GM18861 (cell line): Measurements from ENCODE around the gene MED10.

Source experiments
- ATAC-seq: cut with Tn5 transposase; IDR thresholded peaks from one replicate; pipeline ENCODE4 v1.9.1; 2021; ENCODE audit not compliant: unreplicated experiment

MED10 gene, protein sequence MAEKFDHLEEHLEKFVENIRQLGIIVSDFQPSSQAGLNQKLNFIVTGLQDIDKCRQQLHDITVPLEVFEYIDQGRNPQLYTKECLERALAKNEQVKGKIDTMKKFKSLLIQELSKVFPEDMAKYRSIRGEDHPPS

DNA sequence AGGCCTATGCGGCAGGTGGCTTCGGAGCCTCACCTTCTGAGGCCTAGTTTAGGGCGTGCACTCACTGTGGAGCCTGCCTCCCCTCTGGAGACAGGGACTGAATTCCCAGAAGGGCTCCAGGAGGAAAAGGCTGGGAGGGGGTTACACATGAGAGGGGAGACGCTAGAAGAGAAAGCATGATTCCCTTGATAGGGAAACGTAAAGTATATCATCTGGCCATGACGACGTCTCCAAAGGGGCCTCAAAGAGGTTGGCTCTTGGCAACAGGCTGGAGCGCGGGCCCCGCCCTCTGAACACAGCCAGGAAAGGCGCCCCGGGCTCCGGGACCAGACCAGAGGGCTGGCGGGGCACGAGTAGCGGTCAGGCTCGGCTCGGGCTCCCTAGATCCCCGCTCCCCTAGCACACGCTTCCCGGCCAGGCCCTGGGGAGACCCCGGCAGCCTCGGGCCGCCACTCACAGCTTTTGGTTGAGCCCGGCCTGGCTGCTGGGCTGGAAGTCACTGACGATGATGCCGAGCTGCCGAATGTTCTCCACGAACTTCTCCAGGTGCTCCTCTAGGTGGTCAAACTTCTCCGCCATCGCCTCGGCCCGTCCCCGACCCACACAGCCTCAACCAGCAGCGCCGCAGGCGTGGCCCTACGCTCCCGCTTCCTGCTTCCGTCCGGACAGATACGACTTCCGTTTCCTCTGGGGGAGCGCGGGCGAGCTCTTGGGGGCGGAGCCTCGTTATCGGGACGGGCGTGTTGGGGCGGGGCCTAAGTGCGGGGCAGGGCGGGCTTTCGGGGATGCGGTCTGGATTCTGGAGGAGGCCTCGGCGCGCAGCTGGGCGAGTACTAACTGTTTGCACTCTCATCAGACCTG, at the start of gene MED10:
Gene MED10, minus strand, starts transcription at position 643 of the 861 bp plus-strand sequence. Its CDS starts 64 bp downstream, at position 579.
- peak; percentile 98 for ATAC-seq

DNA sequence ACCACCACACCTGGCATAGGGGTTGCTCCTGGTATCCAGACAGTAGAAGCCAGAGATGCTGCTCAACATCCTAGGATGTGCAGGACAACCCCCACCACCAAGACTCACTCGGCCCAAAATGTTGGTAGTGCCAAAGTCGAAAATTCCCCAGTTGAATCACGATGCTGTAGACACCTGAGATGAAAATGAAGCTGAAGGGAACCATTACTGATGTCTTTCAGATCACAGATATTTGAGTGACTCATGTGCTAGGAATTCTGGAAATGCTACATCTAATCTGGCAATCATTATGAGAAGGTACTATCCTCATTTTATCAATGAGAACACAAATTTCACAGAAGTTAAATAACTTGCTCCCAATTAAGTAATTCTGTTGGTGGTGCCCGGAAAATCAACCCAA, 49.3 kb upstream of the MED10 start:
- no peak for ATAC-seq

DNA sequence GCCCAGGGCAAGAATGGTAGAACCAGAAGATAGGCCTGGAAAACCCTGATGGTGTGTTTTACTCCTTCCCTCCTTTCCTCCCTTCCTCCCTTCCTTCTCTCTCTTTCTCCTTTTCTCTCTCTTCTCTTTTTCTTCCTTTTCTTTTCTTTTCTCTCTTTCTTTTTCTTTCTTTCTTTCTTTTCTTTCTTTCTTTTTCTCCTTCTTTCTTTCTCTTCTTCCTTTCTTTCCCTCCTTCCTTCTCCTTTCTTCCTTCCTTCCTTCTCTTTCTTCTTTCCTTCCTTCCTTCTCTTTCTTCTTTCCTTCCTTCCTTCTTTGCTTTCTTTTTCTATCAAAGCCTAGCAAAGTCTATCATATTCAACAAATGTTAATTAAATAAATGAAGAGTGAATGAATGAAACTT, 46.4 kb upstream of the MED10 start:
- ATAC-seq: no peak

DNA sequence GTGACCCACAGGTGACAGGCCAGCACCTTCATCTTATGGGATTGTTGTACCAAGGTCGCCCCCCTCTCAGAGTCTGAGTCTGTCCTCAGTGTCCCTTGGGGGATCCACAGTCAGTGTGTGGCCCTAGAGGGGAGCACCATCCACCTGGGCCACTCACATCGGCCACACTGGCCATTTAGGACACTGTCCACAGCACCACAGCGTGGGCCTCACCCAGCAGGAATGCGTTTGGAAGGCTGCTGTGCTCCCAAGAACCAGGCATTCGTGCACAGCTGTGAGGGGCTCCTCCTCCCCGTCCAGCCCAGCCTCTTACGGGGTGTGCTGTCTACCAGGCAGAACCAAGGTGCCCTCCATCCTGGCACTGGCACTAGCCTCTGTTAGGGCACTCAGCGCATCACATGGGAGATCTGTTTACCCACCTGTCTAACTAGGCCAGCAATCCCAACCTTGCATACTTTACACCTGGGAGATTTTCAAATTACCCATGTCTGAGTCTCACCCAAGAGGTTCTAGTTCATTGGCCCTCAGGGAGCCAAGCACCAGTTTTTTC, 45.8 kb upstream of the MED10 start:
- ATAC-seq: no peak

DNA sequence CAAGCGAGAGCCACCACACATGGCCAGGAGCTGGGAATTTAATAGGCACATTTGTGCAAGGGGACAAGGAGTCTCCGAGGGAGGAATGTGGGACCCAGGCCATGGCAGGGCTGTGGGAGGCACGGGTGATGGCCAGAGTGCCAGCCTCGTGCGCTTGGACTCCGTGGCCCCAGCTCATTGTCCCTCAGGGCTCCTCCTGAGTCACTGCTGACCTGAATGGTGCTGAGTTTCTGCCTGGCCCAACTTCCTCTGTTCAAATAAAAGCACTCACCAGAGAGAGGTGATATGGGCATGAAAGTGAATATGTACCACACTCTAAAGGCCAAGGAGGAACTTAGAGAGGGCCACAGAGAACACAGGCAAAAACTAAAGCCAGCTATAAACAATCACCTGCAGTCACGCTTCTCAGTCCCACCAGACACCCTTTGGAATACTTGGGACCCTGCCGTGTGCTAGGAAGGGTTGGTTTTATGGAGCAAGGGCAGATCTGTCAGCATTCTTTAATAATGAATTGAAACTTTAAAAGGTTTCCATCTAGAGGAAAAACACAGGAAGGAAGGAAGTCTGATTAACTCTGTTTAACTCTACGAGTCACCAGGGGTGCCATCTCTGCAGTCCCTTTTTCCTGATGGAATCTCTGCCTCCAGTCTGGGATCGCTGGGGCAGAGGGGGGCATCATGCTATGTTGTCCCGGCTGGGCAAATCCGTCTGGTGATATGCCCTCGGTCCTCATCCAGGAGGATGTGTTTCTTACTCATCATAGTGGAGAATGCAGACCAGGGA, 45.2 kb upstream of the MED10 start:
- no peak for ATAC-seq

DNA sequence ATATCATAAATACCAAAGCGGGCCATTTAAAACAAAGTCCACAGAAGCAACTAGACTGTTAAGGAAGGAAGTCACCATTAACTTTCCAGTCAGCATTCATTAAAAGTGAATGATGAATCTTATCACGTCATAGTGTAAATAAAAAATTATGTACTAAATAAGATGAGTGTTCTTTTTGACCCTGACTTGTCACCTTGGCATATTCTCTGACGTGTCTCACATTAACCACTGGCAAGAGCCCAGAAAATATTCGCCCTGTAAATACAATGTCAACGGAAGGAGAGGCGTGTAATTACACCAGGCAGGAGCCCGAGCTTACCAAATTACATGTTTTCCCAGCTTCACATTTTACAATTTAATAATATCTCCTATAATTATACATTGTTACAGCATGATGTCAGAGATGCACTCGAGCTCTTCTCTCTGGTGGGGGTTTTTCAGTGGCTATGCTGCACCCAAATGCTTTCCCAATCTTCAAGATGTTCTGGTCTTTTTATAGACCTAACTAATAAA, 41.0 kb upstream of the MED10 start:
- no peak for ATAC-seq

DNA sequence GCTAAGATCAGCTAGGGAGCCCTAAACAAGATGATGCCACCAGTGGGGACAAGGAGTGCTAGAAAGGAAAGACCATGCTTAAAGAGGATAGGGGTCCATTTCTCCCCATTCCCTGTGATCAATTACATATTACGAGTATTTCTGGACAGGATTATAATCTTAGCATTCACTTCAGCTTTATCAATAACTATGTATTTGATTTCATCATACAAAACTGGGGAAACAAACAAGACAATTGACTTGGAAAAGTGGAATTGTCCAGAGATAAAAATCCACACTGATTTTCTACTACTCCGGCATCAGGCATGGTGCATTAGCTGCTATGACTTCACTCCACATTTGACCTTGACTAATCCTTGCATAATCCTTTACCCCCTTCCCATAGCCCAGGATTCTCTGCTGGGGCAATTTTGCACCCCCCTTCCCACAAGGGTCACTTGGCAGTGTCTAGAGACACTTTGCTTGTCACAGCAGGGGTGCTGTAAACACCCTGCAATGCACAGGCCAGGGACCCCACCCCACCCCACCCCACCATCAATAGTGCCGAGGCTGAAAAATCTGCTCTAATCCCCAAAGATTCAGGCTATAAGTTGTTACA, 40.4 kb upstream of the MED10 start:
- no peak for ATAC-seq

DNA sequence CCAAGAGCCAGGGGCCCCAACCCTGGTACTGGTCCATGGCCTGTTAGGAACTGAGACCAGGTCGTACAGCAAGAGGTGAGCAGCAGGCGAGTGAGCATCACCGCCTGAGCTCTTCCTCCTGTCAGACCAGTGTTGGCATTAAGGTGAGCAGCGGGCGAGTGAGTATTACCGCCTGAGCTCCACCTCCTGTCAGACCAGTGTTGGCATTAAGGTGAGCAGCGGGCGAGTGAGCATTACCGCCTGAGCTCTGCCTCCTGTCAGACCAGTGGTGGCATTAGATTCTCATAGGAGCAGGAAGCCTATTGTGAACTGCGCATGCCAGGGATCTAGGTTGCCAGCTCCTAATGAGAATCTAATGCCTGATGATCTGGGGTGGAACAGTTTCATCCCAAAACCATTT, 39.3 kb upstream of the MED10 start:
- ATAC-seq: no peak

DNA sequence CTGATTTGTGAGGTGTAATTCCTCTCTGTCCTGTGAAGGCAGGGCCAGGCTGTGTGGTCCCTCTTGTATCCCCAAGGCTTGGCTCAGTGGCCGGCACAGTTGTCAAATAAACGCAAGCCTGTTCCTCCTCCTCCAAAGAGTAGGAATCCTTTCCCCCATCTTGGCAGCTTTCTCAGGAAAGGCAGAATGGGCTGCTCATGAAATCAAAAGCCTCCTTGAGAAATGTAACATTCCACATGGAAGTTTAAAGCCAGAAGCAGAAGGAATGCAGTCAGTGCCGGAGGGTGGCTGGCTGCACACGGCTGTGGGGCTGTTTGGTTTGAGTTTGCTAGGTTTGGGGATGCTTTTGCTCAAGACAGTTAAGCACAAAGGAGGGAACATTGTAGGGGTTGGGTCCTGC, 34.5 kb upstream of the MED10 start:
- no peak for ATAC-seq

DNA sequence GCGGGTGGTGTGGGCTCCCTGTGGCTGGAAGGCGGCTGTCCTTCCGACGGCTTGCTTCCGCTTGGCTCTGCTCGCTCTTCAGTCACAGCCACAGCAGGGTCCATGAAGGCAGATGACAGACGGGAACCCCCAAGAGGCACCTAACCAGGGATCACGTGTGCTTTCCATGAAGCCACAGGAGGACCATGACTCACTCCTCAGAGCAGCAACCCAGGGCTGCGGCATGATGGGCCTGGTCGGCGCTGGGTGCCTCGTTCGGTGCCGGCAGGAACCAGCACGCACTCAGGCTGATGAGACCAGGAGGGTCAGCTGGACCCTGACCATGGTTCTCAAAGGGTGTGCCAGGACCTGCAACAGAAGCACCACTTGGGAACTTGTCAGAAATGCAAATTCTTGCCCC, 32.8 kb upstream of the MED10 start:
- no peak for ATAC-seq

DNA sequence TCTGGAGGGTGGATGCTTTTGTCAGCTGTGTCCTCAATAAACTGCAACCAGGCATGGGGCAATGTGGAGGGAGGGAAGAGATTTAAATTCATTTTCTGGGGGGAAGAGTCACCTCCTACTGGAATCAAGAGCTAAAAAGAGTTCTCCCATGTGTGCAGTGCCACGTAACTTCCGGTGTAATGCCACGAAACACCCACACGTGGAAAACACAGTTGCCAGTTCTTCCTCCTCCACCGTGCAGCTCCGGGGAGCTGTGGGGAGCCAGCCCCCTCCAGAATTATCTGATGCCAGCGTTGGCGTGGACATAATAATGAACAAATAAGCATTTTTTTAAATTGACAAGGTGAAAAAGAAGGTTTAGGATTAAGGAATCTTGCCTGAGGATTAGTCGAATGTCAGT, 32.1 kb upstream of the MED10 start:
- no peak for ATAC-seq

DNA sequence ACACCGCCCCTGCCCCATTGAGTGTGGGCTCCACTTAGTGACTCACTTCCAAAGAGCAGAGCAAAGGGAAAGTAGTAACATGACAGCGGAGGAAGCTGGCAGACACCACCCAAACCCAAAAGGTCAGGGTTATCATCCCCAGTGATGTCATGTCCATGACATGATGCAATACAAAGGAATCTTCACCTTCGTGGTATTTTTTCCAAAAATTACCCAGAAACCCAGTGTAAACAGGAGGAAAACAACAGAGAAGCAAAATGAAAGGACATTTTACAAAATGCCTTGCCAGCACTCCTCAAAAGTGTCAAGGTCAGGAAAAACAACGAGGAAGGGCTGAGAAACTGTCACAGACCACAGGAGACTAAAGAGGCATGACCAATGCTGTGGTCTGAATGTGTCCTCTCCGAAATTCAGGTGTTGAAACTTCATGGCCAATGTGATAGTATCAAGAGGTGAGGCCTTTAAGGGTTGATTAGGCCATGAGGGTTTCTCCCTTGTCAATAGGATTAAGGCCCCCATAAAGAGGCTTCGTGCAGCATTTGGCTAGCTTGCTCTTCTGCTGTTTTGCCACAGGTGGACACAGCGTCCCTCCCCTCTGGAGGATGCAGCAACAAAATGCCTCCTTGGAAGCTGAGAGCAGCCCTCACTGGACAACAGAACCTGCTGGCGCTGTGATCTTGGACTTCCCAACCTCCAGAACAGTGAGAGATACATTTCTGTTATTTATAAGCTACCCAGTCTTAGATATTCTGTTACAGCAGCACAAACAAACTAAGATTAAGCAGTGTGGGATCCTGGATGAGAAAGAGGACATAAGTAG, 30.5 kb upstream of the MED10 start:
- ATAC-seq: no peak

DNA sequence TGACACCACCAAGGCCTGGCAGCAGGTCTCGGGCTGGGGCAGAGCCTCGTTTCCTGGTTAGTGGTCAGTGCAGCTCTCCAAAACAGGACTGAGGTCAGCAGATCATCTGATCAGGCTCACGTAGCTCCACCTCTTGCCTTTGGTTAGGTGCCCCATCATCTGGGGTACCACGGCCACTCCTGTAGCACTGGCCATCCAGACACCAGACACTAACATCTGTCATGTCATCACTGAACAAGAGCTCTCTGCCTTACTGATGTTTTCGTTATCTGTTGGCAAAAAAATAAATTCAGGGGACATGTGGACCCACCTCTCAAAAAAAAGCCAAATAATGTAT, 29.9 kb upstream of the MED10 start:
- ATAC-seq: no peak

DNA sequence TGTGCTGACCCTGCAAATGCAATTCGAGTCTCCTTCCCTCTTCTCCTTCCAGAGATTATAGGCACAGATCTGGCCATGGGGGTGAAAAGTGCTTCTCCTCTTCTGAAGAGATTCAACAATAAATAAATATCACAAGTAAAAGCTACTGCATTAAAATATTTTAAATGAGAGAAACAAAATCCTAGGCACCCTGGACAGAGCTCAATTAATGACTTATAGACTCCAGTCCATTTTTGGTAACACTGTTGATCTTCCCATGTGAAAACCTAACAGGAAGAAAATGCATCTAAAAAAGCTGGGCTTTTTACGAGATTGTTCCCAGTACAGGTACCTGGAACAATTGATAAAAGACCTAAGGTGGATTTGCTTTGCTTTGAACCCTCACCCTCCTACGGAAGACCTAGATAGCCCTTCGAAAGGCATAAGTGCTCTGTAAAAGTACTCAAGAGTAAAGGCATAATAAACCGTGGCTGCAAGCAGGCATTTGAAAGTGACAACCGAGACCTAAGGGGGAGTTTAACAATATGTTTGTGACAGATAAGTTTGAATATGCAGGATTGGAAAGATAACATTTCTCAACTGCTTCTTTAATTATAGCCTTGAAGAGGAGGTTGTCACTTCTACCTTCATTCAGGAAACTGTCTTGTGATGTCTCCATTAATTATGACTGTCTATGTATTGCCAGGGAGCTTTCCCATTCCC, 29.4 kb upstream of the MED10 start:
- ATAC-seq: no peak

DNA sequence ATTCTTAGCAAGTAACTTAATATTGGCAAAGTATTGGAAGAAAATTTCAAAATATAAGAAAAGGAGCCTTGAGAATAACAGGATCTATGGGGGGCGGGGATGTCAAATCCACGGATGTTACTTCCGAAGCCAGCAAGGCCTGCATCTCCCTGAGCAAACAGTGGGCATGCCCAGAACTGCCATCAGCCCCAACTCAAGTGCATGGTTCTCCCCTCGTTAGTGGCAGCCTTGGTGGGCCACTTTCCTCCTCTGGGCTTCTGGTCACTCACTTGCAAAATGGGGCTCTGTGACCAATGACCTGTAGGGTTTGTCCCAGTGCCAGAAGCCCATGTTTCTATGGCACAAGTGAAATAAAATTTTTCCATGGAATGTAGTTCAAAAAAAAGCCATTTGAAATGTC, 27.2 kb upstream of the MED10 start:
- ATAC-seq: no peak

DNA sequence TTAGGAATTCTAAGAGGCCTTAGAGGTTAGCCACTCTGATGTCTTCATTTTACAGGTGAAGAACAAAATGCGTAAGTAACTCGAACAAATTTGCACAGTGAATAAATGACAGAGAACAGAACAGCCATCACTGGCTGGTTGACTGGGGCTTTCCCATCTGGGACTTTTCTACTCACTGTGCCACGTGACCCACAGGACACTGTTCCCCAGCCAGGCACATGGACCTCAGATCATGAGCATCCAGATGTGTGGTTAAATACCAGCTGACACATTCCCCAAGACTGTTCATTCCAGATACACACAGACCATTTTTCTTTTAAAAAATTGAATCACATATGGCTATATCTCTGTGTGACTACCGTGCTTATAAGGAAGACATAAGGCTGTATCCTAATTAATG, 25.8 kb upstream of the MED10 start:
- no peak for ATAC-seq

DNA sequence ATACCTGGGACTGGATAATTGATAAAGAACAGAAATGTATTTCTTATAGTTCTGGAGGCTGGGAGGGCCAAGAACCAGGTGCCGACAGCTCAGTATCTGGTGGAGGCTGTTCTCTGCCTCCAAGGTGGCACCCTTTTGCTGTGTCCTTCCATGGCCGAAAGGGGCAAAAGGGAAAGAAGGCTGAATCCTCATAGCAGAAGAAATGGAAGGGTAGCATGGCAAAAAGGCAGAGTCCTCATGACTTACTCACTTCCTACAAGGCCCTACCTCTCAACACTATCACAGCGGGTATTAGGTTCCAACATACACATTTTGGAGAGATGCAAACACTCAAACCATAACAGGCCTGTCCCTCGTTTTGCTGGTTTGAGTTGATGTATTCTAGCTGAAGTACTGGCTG, 25.1 kb upstream of the MED10 start:
- ATAC-seq: no peak

DNA sequence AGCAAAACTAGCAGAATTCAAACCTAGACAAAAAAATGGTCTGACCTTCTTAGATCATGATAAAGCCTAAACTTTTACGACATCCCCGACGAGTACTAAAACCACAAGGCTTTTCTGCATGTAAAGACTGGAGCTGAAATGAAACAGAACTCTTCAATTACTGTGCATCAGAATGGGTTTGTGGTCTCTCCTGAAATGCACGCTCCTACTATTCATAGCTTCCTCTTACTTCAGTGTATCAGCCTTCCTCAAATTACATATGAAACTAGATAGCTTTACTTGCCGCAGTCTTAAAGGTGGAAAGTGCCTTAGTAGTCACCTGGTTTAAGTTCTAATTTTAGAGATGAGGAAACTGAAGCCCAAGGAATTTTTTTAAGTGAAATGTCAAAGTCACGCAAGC, 24.6 kb upstream of the MED10 start:
- ATAC-seq: no peak

DNA sequence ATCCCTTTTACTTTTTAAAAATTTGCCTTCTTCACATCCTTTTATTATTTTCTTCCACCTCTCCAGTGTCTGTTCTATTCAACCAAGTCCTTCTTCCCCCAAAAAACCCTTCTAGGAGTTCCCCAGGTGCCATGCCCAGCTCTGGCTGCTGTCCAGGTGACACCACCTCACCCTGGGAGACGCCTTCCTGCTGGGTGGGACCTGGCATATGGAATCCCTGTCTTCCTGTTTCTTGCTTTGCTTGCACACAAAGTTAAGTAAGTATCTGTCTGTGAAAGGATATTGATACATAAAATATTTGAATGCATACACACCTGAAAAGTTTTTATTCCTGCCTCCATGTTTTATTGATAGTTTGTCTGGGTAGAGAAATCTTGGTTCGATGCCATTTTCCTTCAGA, 23.1 kb upstream of the MED10 start:
- ATAC-seq: no peak
